HG03520 (cell line): ENCODE measurements around the gene BBS5.
"Not testable (repeated sequence)": the region's sequence is repeated elsewhere in the genome, so short reads cannot be mapped to it uniquely, and the experiment has no call there.

Experiments used
- ATAC-seq: cut with Tn5 transposase; IDR thresholded peaks from one replicate; pipeline ENCODE4 v1.9.1; 2021; ENCODE audit warnings: mild to moderate bottlenecking, moderate library complexity; ENCODE audit not compliant: unreplicated experiment

Gene BBS5

GRCh38 chr2:169479257-169480078 lies at the start of gene BBS5:
Gene BBS5, plus strand, starts transcription at chr2:169479494. Its CDS starts 60 bp downstream, at chr2:169479554.
- peak; percentile 93 for ATAC-seq

- ATAC-seq, result not testable (repeated sequence)
Observed at GRCh38 chr2:169431772-169432171, 47.5 kb upstream of the BBS5 start.

- ATAC-seq, result not testable (repeated sequence)
Observed at GRCh38 chr2:169434236-169434635, 45.1 kb upstream of the BBS5 start.

GRCh38 chr2:169438466-169439072 lies 40.7 kb upstream of the BBS5 start:
- no peak for ATAC-seq

- ATAC-seq, result no peak
Observed at GRCh38 chr2:169439900-169440299, 39.4 kb upstream of the BBS5 start.

GRCh38 chr2:169446452-169446851 lies 32.8 kb upstream of the BBS5 start:
- no peak for ATAC-seq

GRCh38 chr2:169448316-169448715 lies 31.0 kb upstream of the BBS5 start:
- no peak for ATAC-seq

GRCh38 chr2:169448865-169449264 lies 30.4 kb upstream of the BBS5 start:
- no peak for ATAC-seq

GRCh38 chr2:169452080-169452479 lies 27.2 kb upstream of the BBS5 start:
- ATAC-seq, result no peak

GRCh38 chr2:169453044-169453443 lies 26.2 kb upstream of the BBS5 start:
- not testable (repeated sequence) for ATAC-seq

GRCh38 chr2:169461143-169461542 lies 18.2 kb upstream of the BBS5 start:
- ATAC-seq, result no peak

- no peak for ATAC-seq
Observed at GRCh38 chr2:169462896-169463695, 16.2 kb upstream of the BBS5 start.

GRCh38 chr2:169464466-169464865 lies 14.8 kb upstream of the BBS5 start:
- ATAC-seq, result no peak

GRCh38 chr2:169464882-169465281 lies 14.4 kb upstream of the BBS5 start:
- ATAC-seq, result no peak

GRCh38 chr2:169468841-169469240 lies 10.5 kb upstream of the BBS5 start:
- ATAC-seq, result no peak

- ATAC-seq, result no peak
Observed at GRCh38 chr2:169469952-169470572, 9.2 kb upstream of the BBS5 start.

- no peak for ATAC-seq
Observed at GRCh38 chr2:169472249-169472648, 7.0 kb upstream of the BBS5 start.

GRCh38 chr2:169476459-169476858 lies 2.8 kb upstream of the BBS5 start:
- no peak for ATAC-seq

- no peak for ATAC-seq
Observed at GRCh38 chr2:169478339-169478738, 955 bp upstream of the BBS5 start.

GRCh38 chr2:169478745-169479256 lies 493 bp upstream of the BBS5 start:
- no peak for ATAC-seq

- no peak for ATAC-seq
Observed at GRCh38 chr2:169480079-169480465, 778 bp downstream of the BBS5 start.
